CD14-positive monocyte (primary cell): Measurements from ENCODE around the gene ERO1B. TPM values are rescaled to one million over a fixed set of nuclear protein-coding genes. Genes with fewer than 3 reads are reported as not detected.

ENCODE experiments used
- DNase-seq, 3 donors: peaks; one replicate each; pipeline ENCODE4 v3.0.0-alpha.2; 2011 to 2022
- H2AFZ ChIP-seq: 2 replicates; pipeline ENCODE4 v1.6.0; 2012; ENCODE audit warnings: mild to moderate bottlenecking, low read depth, low read length, inconsistent platforms; ENCODE audit not compliant: insufficient read depth, poor library complexity, severe bottlenecking
- H3K27ac ChIP-seq, 2 donors: 1 replicate in 1 of 2; 2 replicates in 1 of 2; pipeline ENCODE4 v1.5.1; 2012 to 2013; ENCODE audit warnings: low read length in 2 of 2, control low read depth in 1 of 2, inconsistent platforms in 1 of 2, low read depth in 1 of 2, mild to moderate bottlenecking in 1 of 2
- H3K27me3 ChIP-seq, 2 donors: one replicate each; pipeline versions ENCODE4 v1.6.0 to v1.6.1; 2011 to 2013; ENCODE audit warnings: low read length in 2 of 2; ENCODE audit not compliant: control insufficient read depth in 2 of 2, insufficient read depth in 2 of 2
- H3K36me3 ChIP-seq, 2 donors: replicated peaks in 1 of 2; 1 replicate in 1 of 2; 2 replicates in 1 of 2; pipeline versions ENCODE4 v1.5.1 to v1.6.1; 2012 to 2013; ENCODE audit warnings: low read length in 2 of 2, control low read depth in 1 of 2, inconsistent platforms in 1 of 2, mild to moderate bottlenecking in 1 of 2; ENCODE audit not compliant: insufficient read depth in 2 of 2, control insufficient read depth in 1 of 2
- H3K4me1 ChIP-seq, 2 donors: 1 replicate in 1 of 2; 2 replicates in 1 of 2; pipeline versions ENCODE4 v1.5.1 to v1.6.1; 2012 to 2013; ENCODE audit warnings: low read length in 2 of 2, control low read depth in 1 of 2, inconsistent platforms in 1 of 2, mild to moderate bottlenecking in 1 of 2, moderate library complexity in 1 of 2; ENCODE audit not compliant: insufficient read depth in 2 of 2, control insufficient read depth in 1 of 2
- H3K4me2 ChIP-seq: replicated peaks from 2 replicates; pipeline ENCODE3; 2012; ENCODE audit warnings: low read length, moderate library complexity, mild to moderate bottlenecking; ENCODE audit not compliant: poor library complexity, severe bottlenecking; ENCODE audit errors: extremely low read depth
- H3K4me3 ChIP-seq, 3 experiments: fragments of 200-600 bp in 1 of 3; sonication (generic) in 1 of 3; replicated peaks in 1 of 3; 1 replicate in 2 of 3; 2 replicates in 1 of 3; pipeline ENCODE4 v1.5.1; 2011 to 2013; ENCODE audit warnings: low read length in 3 of 3, mild to moderate bottlenecking in 3 of 3, control low read depth in 2 of 3, low read depth in 2 of 3, inconsistent platforms in 1 of 3, moderate library complexity in 1 of 3
- H3K79me2 ChIP-seq: 2 replicates; pipeline ENCODE4 v1.6.0; 2012; ENCODE audit warnings: mild to moderate bottlenecking, control low read depth, inconsistent platforms, low read length, moderate library complexity; ENCODE audit not compliant: insufficient read depth
- H3K9ac ChIP-seq: 2 replicates; pipeline ENCODE4 v1.6.0; 2017; ENCODE audit warnings: low read length, mild to moderate bottlenecking; ENCODE audit not compliant: insufficient read depth, poor library complexity, severe bottlenecking
- H3K9me3 ChIP-seq, 2 donors: replicated peaks in 1 of 2; 1 replicate in 1 of 2; 2 replicates in 1 of 2; pipeline versions ENCODE4 v1.5.1 to v1.6.1; 2012 to 2013; ENCODE audit warnings: low read length in 2 of 2, control low read depth in 1 of 2; ENCODE audit not compliant: control insufficient read depth in 1 of 2, insufficient read depth in 1 of 2
- H4K20me1 ChIP-seq: 2 replicates; pipeline ENCODE4 v1.6.0; 2012; ENCODE audit warnings: mild to moderate bottlenecking, low read length, control low read depth, moderate library complexity; ENCODE audit not compliant: insufficient read depth
- H3K27ac Mint-ChIP-seq, 7 donors: one replicate each; pipeline ENCODE4 v1.8.0; 2020; ENCODE audit warnings: mild to moderate bottlenecking in 7 of 7, mixed read lengths in 7 of 7, moderate library complexity in 6 of 7, inconsistent platforms in 2 of 7
- H3K27me3 Mint-ChIP-seq, 3 donors: one replicate each; pipeline ENCODE4 v1.8.0; 2021 to 2022; ENCODE audit warnings: low read depth in 3 of 3, mild to moderate bottlenecking in 3 of 3, mixed read lengths in 3 of 3, moderate library complexity in 3 of 3, inconsistent platforms in 1 of 3
- H3K36me3 Mint-ChIP-seq, 2 donors: one replicate each; pipeline ENCODE4 v1.8.0; 2020; ENCODE audit warnings: mixed read lengths in 2 of 2, inconsistent platforms in 1 of 2, mild to moderate bottlenecking in 1 of 2
- H3K4me1 Mint-ChIP-seq: one replicate; pipeline ENCODE4 v1.8.0; 2020; ENCODE audit warnings: mild to moderate bottlenecking, mixed read lengths
- H3K4me3 Mint-ChIP-seq, 2 donors: one replicate each; pipeline ENCODE4 v1.8.0; 2020; ENCODE audit warnings: mild to moderate bottlenecking in 2 of 2, mixed read lengths in 2 of 2, moderate library complexity in 1 of 2
- H3K9me3 Mint-ChIP-seq, 7 donors: one replicate each; pipeline ENCODE4 v1.8.0; 2020 to 2022; ENCODE audit warnings: mixed read lengths in 7 of 7, mild to moderate bottlenecking in 6 of 7, moderate library complexity in 6 of 7, inconsistent platforms in 2 of 7
- CTCF ChIP-seq: fragments of 200-600 bp; IDR thresholded peaks from one replicate; pipeline ENCODE4 v1.8.0; 2022; ENCODE audit warnings: antibody characterized with exemption, mild to moderate bottlenecking
- WGBS: methylation state at CpG from one replicate; pipeline ENCODE4 v1.1.5; 2013; ENCODE audit warnings: missing lambda C conversion rate; ENCODE audit not compliant: insufficient coverage; 5-methylcytosine and 5-hydroxymethylcytosine counted together
- intact Hi-C, 2 donors: fragments of 100-400 bp; cut with micrococcal nuclease; formaldehyde crosslinking; loops; one replicate each; pipeline versions ENCODE4 v1.15.0 to v1.15.1; 2023
- polyA plus RNA-seq, 3 donors: library from polyadenylated mRNA; depleted of rRNA in 1 of 3; unstranded in 2 of 3; stranded (reverse) in 1 of 3; fragments of 300-500 nt in 2 of 3; fragments of >200 nt in 1 of 3; fragmentation: Illumina TruSeq in 2 of 3; gene quantifications; 1 replicate in 2 of 3; 2 replicates in 1 of 3; pipeline ENCODE4 v1.2.3, GENCODE V29; 2012 to 2021

The ERO1B gene
- polyA plus RNA-seq, 3 donors, result 2.7 to 4.2 (median 3.2) TPM

GRCh38 chr1:236302941-236303340 is 21.2 kb upstream of the ERO1B start:
- peaks cover 0 to 3% (median 0%) of the 10 kb centered on the region in 7 donors for H3K9me3 Mint-ChIP-seq
- WGBS, result no CpG with 5 or more reads among the region's 2 CpGs
- no peak overlapping the region for H3K4me2 ChIP-seq
- peaks cover 0 to 3% (median 0%) of the 10 kb centered on the region in 3 donors for H3K27me3 Mint-ChIP-seq
- no peaks in the 10 kb centered on the region for H3K79me2 ChIP-seq
- no peaks in the 10 kb centered on the region for H3K4me1 Mint-ChIP-seq
- H3K4me1 ChIP-seq, result no peaks in the 10 kb centered on the region
- H3K4me3 ChIP-seq, result no peak overlapping the region
- no peak for DNase-seq
- no peaks in the 10 kb centered on the region for H4K20me1 ChIP-seq
- TF ChIP-seq CTCF, result no peak
- no peak overlapping the region for H3K9ac ChIP-seq
- no peaks in the 10 kb centered on the region for H3K27me3 ChIP-seq
- no peak overlapping the region for H3K27ac Mint-ChIP-seq
- H3K27ac ChIP-seq, result no peak overlapping the region
- no peaks in the 10 kb centered on the region for H3K36me3 ChIP-seq
- no peaks in the 10 kb centered on the region for H3K36me3 Mint-ChIP-seq
- H3K4me3 Mint-ChIP-seq, result no peak overlapping the region
- intact Hi-C loops, result no loop called here
- no peaks in the 10 kb centered on the region for H3K9me3 ChIP-seq
- H2AFZ ChIP-seq, result no peak overlapping the region

- Histone ChIP-seq H3K36me3 (no peaks in the 10 kb centered on the region), H3K4me2 (no peak overlapping the region), H3K9ac (no peak overlapping the region), H2AFZ (no peak overlapping the region), H3K9me3 (no peaks in the 10 kb centered on the region), H3K27me3 (no peaks in the 10 kb centered on the region), H4K20me1 (no peaks in the 10 kb centered on the region), H3K4me3 (no peak overlapping the region), H3K27ac (no peak overlapping the region), H3K4me1 (no peaks in the 10 kb centered on the region), H3K79me2 (no peaks in the 10 kb centered on the region)
- Mint-ChIP-seq H3K4me3 (no peak overlapping the region), H3K27ac (peak overlapping the region in 1 of 7 donors; percentile 14), H3K4me1 (no peaks in the 10 kb centered on the region), H3K9me3 (peaks cover 0 to 3% (median 0%) of the 10 kb centered on the region in 7 donors), H3K36me3 (no peaks in the 10 kb centered on the region), H3K27me3 (peaks cover 0 to 3% (median 0%) of the 10 kb centered on the region in 3 donors)
- DNase-seq, result no peak
- intact Hi-C loops, result no loop called here
- WGBS, result no CpG with 5 or more reads among the region's 2 CpGs
- no peak for TF ChIP-seq CTCF
These were observed 20.2 kb upstream of the ERO1B start for GRCh38 chr1:236301958-236302335.
